ENCODE data around the gene CLDND2. TPM values are rescaled to one million over a fixed set of nuclear protein-coding genes. Genes with fewer than 3 reads are reported as not detected.

The CLDND2 gene
- total and polyA plus RNA-seq, 10 of the 15 experiments (the other 5 are each of a cell fraction or from before 2014, with no cell fraction given): 0.24 to 7.1 (median 1.8) TPM; not detected in 1

DNA sequence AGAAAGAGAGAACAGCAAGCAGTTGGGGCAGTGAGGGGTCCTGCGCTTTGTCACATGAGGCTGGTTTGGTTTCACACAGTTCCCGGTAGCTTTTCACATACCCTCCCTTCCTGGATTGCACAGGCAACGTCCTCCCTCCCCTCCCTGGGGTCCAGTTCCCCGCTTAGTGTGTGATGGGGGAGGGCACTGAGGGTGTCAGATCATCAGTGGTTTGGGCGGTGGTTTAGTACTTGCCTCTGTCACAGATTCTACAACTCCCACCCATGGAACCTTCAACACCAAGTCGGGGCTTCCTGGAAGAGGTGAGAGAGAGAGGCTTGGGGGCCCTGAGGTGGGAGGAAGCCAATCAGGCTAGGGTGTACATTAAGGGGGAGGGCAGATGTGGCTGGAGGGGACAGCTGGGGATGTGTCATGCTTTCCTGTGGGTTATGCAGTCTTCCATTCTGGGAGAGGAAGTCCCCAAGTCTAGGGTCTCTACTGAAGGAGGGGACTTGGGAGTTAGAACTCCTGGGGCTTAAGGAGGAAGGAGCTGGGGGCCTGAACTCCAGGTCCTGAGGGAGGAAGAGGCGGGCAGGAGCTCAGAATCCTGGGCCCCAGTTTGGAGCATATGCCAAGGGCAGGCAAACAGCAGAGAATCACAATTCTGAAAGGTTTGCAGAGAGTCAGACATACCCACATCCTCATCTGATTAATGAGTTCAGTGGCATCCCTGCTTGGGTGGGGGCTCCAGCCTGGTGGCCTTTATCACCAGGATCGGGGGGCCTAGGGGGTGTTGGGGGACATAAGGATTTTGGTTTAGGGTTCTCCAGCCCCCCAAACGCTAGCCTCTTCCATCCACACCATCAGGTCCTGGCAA is 4.1 kb upstream of the CLDND2 start, which contains the start of gene NKG7:
Gene NKG7, minus strand, starts transcription at position 6 of the 856 bp plus-strand sequence. CDS start 119 bp downstream, outside the sequence.
- in situ Hi-C loops (cut with MboI): loop anchor here (25.0 kb wide), 1 partner anchor 1036 kb away; the partner anchor contains the start of gene KCNC3
- H3K36me3 ChIP-seq (ENCODE audit: control insufficient read depth in 2 of 2, insufficient read depth in 2 of 2, low read length in 1 of 2): no peaks in the 10 kb centered on the region
- peak within 1 kb of the TSS; percentile 71 for H3K4me2 ChIP-seq (ENCODE audit: control insufficient read depth, insufficient read depth)
- ChIA-PET SMC1A (ENCODE audit: uncharacterized antibody, unreplicated experiment) (interaction anchor here (1.0 to 2.5 kb wide), 4 partner anchors 13 to 26 kb away, joined by 3 to 8 read pairs (median 3); no protein-coding TSS in a partner anchor), POLR2A (interaction anchor here (0.6 to 4.2 kb wide), 4 partner anchors 17 to 258 kb away, joined by 3 to 32 read pairs (median 4); partner anchors contain the start of genes C19orf84 and SIGLEC10), CTCF (interaction anchor here (0.6 to 3.7 kb wide), 6 partner anchors 7 to 236 kb away, joined by 3 to 14 read pairs (median 3); partner anchors contain the start of gene SIGLEC10), RAD21 (ENCODE audit: unreplicated experiment) (interaction anchor here (1.7 to 2.5 kb wide), 2 partner anchors 22 to 45 kb away, joined by 7 to 23 read pairs; partner anchors contain the start of gene SIGLEC10)
- peak within 1 kb of the TSS; percentile 87 for H3K27ac ChIP-seq (ENCODE audit: control insufficient read depth, insufficient read depth)
- peak; percentile 67 for ATAC-seq
- H3K4me1 ChIP-seq (ENCODE audit: control insufficient read depth, insufficient read depth, low read length): peaks cover 45% of the 10 kb centered on the region
- intact Hi-C loops (cut with micrococcal nuclease; ENCODE audit: unreplicated experiment): no loop called here
- no peaks in the 10 kb centered on the region for H4K20me1 ChIP-seq (ENCODE audit: control insufficient read depth, insufficient read depth)
- H3K9ac ChIP-seq (ENCODE audit: control insufficient read depth, insufficient read depth, low read length): peak within 1 kb of the TSS; percentile 71
- no peaks in the 10 kb centered on the region for H3K27me3 ChIP-seq (replicated peaks in 1 of 2; ENCODE audit: control insufficient read depth in 2 of 2, insufficient read depth in 2 of 2, low read length in 1 of 2)
- peak; percentile 68 for DNase-seq (ENCODE audit: low read depth, low spot score)
- H3K4me3 ChIP-seq: peak within 1 kb of the TSS; percentile 58; the same call in 1 of the 2 replicates
- peak; percentile 85 for FAIRE-seq
- H2AFZ ChIP-seq (ENCODE audit: control insufficient read depth, low read depth, low read length): peak within 1 kb of the TSS; percentile 71
- no peaks in the 10 kb centered on the region for H3K9me3 ChIP-seq (replicated peaks; ENCODE audit: control insufficient read depth, insufficient read depth, low read length)
- 24% methylated on average over 9 of the region's 9 CpGs for WGBS (ENCODE audit: insufficient coverage, insufficient replicate concordance, low lambda C conversion rate, missing lambda C conversion rate)
- H3K79me2 ChIP-seq (ENCODE audit: control insufficient read depth, insufficient read depth, low read length): peaks cover 4% of the 10 kb centered on the region
- BruUV-seq (replicated peaks): no TSS peak
- TF ChIP-seq BCL11A (IDR thresholded peaks at IDR 0.05; ENCODE audit: low read depth, low read length): 0 out of 2 replicates have a peak, but pooled peaks have one; percentile 23
- TF ChIP-seq, protein P1, sequence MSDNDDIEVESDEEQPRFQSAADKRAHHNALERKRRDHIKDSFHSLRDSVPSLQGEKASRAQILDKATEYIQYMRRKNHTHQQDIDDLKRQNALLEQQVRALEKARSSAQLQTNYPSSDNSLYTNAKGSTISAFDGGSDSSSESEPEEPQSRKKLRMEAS (IDR thresholded peaks at IDR 0.05; ENCODE audit: low read depth, low read length): 0 out of 2 replicates have a peak, but pooled peaks have one; percentile 18
- TF ChIP-seq ZNF274 (IDR thresholded peaks at IDR 0.05; ENCODE audit: insufficient read depth, insufficient read length): no peak
- TF ChIP-seq, protein P2, sequence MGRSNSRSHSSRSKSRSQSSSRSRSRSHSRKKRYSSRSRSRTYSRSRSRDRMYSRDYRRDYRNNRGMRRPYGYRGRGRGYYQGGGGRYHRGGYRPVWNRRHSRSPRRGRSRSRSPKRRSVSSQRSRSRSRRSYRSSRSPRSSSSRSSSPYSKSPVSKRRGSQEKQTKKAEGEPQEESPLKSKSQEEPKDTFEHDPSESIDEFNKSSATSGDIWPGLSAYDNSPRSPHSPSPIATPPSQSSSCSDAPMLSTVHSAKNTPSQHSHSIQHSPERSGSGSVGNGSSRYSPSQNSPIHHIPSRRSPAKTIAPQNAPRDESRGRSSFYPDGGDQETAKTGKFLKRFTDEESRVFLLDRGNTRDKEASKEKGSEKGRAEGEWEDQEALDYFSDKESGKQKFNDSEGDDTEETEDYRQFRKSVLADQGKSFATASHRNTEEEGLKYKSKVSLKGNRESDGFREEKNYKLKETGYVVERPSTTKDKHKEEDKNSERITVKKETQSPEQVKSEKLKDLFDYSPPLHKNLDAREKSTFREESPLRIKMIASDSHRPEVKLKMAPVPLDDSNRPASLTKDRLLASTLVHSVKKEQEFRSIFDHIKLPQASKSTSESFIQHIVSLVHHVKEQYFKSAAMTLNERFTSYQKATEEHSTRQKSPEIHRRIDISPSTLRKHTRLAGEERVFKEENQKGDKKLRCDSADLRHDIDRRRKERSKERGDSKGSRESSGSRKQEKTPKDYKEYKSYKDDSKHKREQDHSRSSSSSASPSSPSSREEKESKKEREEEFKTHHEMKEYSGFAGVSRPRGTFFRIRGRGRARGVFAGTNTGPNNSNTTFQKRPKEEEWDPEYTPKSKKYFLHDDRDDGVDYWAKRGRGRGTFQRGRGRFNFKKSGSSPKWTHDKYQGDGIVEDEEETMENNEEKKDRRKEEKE (IDR thresholded peaks at IDR 0.05): no peak
- TF ChIP-seq, protein P3, sequence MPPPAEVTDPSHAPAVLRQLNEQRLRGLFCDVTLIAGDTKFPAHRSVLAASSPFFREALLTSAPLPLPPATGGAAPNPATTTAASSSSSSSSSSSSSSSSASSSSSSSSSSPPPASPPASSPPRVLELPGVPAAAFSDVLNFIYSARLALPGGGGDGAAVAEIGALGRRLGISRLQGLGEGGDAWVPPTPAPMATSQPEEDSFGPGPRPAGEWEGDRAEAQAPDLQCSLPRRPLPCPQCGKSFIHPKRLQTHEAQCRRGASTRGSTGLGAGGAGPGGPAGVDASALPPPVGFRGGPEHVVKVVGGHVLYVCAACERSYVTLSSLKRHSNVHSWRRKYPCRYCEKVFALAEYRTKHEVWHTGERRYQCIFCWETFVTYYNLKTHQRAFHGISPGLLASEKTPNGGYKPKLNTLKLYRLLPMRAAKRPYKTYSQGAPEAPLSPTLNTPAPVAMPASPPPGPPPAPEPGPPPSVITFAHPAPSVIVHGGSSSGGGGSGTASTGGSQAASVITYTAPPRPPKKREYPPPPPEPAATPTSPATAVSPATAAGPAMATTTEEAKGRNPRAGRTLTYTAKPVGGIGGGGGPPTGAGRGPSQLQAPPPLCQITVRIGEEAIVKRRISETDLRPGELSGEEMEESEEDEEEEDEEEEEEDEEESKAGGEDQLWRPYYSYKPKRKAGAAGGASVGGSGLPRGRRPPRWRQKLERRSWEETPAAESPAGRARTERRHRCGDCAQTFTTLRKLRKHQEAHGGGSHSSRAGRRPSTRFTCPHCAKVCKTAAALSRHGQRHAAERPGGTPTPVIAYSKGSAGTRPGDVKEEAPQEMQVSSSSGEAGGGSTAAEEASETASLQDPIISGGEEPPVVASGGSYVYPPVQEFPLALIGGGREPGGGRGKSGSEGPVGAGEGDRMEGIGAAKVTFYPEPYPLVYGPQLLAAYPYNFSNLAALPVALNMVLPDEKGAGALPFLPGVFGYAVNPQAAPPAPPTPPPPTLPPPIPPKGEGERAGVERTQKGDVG (CRISPR knock-in tag; IDR thresholded peaks at IDR 0.05): no peak
- peak; percentile 48; the same call in 1 of the 2 replicates for TF ChIP-seq SPI1 (IDR thresholded peaks at IDR 0.05; ENCODE audit: borderline replicate concordance, insufficient read depth, low read depth, low read length)
- TF ChIP-seq SMC3 (IDR thresholded peaks at IDR 0.05; ENCODE audit: borderline replicate concordance, low read length): no peak
- TF ChIP-seq, protein P4, sequence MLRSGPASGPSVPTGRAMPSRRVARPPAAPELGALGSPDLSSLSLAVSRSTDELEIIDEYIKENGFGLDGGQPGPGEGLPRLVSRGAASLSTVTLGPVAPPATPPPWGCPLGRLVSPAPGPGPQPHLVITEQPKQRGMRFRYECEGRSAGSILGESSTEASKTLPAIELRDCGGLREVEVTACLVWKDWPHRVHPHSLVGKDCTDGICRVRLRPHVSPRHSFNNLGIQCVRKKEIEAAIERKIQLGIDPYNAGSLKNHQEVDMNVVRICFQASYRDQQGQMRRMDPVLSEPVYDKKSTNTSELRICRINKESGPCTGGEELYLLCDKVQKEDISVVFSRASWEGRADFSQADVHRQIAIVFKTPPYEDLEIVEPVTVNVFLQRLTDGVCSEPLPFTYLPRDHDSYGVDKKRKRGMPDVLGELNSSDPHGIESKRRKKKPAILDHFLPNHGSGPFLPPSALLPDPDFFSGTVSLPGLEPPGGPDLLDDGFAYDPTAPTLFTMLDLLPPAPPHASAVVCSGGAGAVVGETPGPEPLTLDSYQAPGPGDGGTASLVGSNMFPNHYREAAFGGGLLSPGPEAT (IDR thresholded peaks at IDR 0.05; ENCODE audit: low read depth): peak; percentile 61; the same call in 1 of the 2 replicates
- 0 out of 2 replicates have a peak, but pooled peaks have one; percentile 28 for TF ChIP-seq MTA3 (IDR thresholded peaks at IDR 0.05; ENCODE audit: borderline replicate concordance, low read length)
- peak; percentile 68; the same call in 1 of the 2 replicates for TF ChIP-seq NFYB (IDR thresholded peaks at IDR 0.05; ENCODE audit: insufficient read depth, low read depth, low read length)
